ENCODE data around the gene ABCC9. TPM values are rescaled to one million over a fixed set of nuclear protein-coding genes. Genes with fewer than 3 reads are reported as not detected.

ABCC9 gene
- not detected in 2 replicates for total RNA-seq (2014; rRNA removed; shearing (Covaris generic))

DNA sequence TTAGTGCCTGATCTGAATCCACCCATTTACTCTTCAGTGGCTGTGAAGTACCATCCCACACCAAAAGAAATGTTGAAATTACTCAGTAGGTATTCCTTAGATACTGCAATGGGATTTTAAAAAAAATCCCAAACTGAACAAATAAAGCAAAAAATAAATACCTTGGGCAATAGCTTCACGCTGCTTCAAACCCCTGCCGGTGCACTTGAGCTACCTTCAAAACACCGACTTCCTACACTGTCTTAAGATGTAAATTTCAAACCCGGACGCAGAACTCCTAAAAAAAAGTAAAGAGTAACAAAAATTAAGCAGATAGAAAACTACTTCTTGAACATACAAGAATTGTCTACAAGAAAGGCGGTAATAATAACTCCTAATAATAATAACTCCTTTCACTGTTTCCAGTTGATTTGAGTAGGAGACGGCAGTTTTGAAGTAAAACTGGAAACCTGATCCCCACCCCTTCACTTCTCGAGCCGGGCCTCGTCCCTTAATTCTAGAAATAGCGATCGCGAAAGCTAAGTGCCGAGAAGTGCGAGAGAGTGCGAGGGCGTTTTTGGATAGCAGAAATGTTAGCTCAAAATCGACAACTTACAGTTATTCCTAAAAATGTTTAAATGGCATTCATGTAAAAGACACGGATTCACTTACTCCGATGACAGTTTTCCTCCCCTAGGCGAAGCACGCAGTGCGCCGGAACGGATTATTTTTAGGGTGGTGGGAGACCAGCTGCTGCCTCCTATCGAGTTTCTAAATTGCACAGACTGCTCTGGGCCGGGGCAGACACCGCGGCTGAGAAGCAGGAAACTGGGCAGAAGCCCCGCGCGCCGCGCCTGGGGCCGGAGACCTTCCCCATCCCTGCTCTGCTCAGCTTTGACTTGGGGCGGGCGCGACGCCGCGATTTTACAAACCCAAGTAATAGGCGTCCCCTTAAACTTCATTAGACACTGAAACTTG, at the start of gene ABCC9:
Gene ABCC9 (minus strand): TSS at position 878 of the 957 bp plus-strand sequence. CDS start 4,752 bp downstream, outside the sequence.
- no peak for DNase-seq (ENCODE audit: low spot score)

DNA sequence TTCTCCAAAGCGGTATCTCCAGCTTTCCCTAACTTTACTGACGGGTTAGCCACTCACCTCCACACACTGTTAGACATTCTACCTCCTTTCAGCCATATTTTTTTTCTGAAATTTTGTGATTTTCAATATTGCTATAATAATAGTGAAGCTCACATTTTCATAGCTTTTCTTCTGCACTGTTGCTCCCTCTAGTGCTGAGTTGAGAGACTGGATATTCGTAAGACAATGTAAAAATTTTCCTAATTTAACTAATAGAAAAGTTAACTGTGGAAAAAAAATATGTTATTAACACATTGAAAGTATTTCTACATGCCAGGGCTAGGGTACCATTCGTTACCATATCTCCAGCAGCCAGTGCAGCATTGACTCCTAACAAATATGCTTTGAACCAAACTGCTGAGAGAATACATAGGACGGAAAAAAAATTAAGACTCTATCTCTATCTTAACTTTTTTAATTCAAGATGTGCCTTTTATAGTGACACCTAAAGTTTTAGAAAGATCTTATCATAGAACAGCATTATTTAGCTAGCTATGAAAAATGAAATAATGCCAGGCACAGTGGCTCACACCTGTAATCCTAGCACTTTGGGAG, 48.7 kb upstream of the ABCC9 start:
- peak; percentile 48 for DNase-seq (ENCODE audit: low spot score)

DNA sequence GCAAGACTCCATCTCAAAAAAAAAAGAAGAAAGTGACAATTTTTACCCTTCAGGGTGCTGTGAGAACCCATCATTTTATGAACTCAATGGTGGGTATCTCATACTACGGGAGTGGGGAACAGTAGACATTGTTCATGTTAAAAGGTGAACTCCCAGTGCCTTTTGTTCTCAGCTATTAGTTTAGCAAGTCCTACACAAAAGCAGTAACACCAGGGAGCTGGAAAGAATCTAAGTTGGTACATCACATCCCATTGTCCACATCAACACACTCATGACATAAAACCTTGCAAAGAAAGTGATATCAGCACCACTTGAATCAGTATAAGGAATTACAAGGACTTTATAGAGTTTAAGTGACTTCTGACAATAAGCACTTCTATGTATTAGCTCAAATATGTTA, 47.4 kb upstream of the ABCC9 start:
- no peak for DNase-seq (ENCODE audit: low spot score)

DNA sequence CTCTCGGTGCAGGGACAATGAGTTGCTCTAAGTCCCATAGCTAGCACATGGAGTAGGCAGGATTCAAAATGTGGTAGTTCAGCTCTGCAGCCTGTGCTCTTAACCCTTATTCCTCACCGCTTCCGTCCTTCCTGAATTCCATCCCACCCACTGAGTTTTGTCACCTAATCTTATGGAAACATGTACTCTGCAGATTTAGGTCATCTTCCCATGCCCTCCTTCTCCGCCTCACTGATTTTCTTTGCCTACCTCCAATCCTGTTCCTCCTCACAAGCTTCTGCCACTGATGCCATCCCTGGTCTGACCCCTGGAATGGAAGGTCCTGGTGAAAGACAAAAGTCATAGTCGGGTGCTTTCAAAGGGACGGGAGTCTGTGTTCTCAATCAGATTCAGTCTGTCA, 46.5 kb upstream of the ABCC9 start:
- no peak for DNase-seq (ENCODE audit: low spot score)

DNA sequence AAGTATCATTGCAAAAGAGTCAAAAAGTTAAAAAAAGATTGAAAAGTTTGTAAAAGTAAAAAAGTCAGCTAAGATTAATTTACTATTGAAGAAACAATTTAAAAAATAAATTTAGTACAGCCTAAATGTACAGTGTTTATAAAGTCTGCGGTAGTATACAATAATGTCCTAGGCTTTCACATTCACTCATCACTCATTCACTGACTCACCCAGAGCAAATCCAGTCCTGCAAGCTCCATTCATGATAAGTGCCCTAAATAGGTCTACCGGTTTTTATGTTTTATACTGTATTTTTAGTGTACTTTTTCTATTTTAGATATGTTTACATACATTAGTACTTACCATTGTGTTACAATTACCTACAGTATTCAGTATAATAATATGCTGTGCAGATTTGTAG, 43.9 kb upstream of the ABCC9 start:
- DNase-seq (ENCODE audit: low spot score): no peak

DNA sequence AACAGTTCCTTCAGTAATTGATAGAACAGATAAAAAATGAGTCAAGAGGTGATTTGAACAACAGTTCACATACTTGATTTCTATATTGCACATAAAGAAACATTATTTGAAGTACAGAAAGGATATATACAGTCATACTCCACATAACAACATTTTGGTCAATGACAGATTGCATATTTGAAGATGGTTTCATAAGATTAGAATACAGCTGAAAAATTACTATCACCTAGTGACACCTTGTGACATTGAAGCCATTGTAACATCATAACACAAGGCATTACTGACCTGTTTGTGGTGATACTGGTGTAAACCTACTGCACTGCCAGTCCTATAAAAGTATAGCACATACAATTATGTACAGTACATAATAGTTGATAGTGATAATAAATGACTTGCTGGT, 43.1 kb upstream of the ABCC9 start:
- DNase-seq (ENCODE audit: low spot score): no peak

DNA sequence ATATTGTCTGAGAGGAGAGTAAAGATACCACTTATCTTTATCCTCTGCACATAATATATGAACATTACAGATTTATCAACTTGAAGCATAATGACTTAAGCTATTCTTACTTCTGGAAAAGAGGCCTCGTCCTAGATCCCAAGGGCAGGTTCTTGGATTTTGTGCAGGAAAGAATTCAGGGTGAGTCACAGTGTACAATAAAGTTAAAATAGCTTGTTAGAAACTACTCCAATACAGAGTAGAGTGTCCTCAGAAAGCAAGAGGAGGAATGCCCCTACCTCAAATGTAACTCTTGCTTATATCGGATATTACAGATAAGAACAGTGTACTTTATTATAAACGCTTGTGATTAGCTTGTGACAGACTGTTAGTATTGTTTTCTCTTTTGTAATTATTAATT, 41.9 kb upstream of the ABCC9 start:
- no peak for DNase-seq (ENCODE audit: low spot score)

DNA sequence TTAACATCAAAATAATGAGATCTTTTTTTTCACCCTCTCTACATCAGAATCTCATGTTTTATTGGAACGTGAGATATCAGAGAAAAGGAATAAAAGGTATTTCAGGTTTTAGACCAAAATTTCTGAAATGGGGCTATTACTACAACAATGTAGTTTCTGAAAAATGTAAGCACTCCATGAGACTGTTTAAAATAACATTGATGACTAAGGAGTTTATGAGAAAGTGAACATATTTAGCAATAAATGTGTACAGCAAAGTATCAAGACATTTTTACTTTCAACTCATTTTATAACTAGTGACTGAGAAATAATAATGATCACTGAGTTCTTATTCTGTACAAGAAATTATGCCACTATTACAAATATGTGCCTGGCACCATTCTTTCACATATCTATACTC, 39.3 kb upstream of the ABCC9 start:
- DNase-seq (ENCODE audit: low spot score): no peak

DNA sequence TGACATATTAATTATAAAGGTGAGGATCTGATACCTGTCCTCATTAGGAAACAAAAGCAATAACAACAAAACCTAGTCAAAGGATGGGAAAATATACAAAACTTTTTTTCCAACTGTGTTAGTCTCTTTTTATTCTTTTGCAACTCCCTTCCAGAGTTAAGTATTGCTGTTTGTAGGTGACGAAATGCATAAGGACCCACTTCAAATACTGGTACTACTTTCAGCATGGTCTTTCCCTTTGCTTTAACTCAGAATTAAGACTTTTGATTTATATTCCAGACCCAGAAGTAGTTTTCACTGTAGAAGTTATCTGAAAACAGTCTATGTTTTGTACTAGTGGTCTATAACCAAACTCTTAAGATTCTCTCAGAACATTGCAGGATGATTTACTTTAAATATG, 34.1 kb upstream of the ABCC9 start:
- no peak for DNase-seq (ENCODE audit: low spot score)

DNA sequence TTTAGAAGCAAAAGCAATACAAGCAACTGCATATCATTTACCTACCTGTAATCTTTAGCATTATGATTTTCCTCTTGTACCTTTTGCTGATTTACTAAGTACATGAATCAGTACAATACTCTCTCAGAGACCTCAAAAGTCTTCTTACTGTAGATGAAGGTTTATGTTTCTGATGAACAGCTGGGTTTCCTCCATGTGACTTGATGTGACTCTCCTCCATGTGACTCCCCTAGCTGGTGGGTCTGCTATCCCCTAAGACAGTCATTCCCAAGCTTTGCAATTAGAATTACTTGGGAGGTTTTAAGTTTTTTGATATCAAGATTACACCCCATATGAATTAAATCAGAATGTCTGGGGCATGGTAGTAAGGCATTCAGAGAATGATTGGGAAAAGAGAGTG, 32.0 kb upstream of the ABCC9 start:
- no peak for DNase-seq (ENCODE audit: low spot score)

DNA sequence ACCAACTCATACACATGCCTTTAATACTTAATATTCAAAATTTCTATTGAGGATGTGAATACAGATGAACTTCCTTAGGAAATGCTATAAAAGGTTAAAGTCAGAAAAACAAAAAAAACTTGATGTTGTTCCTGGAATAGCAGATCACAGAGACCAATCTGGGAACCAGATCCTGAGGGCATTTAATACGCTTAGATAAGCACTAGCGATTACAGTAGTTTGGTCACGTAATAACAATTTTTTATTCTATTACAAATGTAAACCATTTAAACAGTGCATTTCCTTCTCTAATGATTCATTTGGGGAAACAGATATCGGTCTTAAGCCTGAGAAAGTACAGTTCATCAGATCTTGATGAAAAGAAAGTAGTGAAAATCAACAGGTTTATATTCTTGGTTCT, 30.8 kb upstream of the ABCC9 start:
- DNase-seq (ENCODE audit: low spot score): no peak

DNA sequence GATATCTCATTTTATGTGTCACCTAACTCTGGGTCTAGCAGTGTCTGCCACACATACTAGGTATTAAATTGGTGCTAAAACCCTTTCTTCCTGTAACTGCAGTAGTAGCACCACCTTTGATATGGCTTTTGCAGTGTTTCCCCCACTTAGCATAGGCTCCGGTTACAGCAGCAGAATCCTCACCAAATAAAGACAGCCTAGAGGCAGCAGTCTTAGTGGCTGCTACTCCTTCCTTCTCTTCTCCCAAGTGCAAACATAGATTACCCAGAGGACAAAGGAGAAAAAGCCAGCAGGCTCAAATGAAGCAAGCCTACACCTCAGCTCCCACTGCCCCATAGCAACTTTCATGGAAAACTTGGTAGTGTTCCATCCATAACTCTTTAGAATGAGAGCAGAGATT, 30.1 kb upstream of the ABCC9 start:
- no peak for DNase-seq (ENCODE audit: low spot score)

DNA sequence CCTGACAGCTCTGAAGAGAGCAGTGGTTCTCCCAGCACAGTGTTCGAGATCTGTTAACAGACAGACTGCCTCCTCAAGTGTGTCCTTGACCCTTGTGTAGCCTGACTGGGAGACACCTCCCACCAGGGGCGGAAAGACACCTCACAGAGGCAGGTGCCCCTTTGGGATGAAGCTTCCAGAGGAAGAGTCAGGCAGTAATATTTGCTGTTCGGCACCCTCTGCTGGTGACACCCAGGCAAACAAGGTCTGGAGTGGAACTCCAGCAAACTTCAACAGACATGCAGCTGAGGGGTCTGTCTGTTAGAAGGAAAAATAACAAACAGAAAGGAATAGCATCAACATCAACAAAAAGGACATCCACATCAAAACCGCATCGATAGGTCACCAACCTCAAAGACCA, 21.6 kb upstream of the ABCC9 start:
- DNase-seq (ENCODE audit: low spot score): no peak

DNA sequence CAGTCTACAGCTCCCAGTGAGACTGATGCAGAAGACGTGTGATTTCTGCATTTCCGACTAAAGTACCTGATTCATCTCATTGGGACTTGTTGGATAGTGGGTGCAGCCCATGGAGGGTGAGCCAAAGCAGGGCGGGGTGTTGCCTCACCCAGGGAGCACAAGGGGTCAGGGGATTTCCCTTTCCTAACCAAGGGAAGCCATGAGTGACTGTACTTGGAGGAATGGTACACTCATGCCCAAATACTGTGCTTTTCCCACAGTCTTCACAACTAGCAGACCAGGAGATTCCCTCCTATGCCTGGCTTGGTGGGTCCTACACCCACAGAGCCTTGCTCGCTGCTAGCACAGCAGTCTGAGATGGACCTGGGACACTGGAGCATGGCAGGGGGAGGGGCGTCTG, 21.0 kb upstream of the ABCC9 start:
- DNase-seq (ENCODE audit: low spot score): no peak

DNA sequence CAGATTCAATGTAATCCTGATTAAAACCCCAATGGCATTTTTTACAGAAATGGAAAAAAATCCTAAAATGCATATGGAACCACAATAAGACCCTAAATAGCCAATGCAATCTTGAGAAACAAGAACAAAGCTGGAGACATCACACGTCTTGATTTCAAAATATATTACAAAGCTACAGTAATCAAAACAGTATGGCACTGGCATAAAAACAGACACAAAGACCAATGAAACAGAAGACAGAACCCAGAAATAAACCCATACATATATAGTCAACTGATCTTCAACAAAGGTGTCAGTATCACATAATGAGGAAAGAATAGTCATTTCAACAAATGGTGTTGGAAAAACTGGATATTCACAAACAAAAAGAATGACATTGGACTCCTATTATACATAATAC, 9.4 kb upstream of the ABCC9 start:
- no peak for DNase-seq (ENCODE audit: low spot score)

DNA sequence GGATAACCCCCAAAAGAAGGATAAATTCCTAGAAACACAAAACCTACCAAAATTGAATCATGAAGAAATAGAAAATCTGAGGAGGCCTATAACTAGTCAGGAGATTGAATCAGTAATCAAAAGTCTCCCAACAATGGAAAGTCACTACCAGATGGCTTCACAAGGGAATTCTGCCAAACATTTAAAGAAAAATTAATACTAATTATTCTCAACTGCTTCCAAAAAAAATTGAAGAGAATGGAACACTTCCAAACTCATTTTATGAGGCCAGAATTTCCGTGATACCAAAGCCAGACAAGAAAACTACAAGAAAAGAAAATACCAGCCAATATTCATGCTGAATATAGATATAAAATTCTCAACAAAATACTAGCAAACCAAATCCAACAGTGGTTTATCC, 7.8 kb upstream of the ABCC9 start:
- no peak for DNase-seq (ENCODE audit: low spot score)

DNA sequence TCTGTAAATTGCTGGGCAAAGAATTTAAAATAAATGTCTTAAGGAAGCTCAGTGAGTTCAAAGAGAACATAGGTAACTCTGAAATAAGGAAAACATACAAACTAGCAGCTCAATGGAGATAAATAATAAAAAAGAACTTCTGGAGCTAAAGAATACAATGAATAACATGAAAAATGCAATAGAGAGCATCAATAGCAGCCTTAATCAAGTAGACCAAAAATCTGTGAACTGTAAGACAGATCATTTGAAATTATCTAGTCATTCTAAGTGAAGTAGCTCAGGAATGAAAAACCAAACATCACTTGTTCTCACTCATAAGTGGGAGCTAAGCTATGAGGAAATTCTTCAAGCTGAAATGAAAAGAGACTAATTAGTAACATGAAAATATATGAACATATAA, 5.8 kb upstream of the ABCC9 start:
- no peak for DNase-seq (ENCODE audit: low spot score)

DNA sequence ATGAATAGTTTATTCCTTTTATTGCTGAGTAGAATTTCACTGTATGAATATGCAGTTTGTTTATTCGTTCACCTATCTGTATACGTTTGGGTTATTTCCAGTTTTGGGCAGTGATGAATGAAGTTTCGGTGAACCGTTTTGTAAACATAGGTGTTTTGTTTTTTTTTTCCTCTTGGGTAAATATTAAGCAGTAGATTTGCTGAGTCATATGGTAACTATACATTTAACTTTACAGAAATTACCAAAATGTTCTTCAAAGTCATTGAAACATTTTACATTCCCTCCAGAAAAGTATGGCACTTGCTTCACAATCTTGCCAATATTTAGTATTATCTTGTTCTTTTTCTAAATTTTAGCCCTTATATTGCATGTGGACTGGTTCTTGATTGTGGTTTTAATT, 3.8 kb upstream of the ABCC9 start:
- DNase-seq (ENCODE audit: low spot score): no peak

DNA sequence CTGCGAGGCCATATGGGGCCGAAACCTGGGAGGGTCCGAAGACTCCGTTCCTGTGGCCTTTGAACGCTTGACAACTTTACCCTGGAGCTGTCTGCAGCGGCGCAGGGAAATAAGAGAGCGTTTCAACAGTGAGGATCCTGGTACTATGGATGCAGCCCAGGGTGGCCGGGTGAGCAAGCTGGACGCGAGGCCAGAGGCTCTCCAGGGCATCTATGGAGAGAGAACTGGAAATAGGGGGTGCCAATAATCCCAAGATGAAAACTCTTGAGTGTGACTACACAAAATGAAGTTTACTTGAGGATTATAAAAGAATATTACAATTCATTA, 1.1 kb upstream of the ABCC9 start:
- DNase-seq (ENCODE audit: low spot score): no peak

DNA sequence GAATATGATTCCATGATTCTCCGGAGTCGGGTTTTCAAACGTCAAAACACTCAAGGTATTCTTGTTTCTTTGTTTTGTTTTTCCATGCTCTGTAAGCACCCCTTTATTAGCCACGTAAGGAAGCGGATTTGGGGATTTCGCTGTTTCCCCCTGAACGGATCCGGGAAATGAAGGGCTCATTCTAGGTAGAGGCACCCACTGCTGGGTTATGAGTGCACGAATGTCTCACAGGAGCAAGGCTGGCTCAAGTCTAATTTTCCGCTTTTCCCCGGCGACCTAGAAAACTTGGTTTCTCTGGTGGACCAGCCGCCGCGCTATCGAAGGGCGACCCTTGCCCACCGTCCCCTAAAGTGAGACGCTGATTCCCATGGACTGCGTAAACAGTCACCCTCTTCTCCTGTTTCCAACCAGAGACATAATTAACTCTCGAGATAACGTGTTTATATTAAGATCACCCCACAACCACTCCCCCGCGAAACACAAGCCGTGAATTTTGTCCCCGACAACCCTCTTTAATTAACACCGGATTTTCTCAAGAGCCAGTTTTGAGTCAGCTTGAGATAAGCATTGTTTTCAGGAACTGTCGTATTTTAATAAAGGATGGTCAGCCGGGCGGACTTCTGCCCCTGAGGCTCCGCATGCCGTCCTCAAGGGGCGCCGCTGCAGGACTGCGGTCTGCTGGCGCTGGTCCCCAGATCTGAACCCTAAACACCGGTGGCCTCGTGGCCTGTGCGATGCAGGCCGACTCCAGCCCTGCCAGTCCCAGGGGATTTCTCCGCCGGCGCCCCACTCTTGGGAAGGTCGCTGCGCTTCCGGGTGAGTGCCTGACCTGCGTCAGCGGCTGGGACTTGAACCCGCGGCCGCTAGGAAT, 515 bp upstream of the ABCC9 start:
- DNase-seq (ENCODE audit: low spot score): no peak

DNA sequence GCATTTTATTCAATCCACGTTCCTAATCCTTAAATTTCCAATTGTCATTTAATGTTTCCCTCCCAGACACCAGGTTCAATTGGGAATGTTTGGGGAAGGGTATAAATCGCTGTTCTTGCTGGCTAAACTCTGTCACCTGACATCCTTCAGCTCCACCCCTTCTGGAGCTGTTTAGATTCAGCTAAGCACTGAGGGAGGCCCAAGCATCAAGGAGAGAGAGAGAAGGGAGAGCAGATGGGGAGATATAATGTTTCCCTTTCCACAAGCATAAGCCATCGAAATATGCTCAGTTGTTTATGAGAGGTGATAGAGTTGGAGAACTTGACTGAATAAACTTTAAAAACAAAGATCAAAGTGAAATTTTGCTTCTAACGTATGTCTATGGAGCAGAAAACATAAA, 1.8 kb downstream of the ABCC9 start:
- DNase-seq (ENCODE audit: low spot score): no peak

DNA sequence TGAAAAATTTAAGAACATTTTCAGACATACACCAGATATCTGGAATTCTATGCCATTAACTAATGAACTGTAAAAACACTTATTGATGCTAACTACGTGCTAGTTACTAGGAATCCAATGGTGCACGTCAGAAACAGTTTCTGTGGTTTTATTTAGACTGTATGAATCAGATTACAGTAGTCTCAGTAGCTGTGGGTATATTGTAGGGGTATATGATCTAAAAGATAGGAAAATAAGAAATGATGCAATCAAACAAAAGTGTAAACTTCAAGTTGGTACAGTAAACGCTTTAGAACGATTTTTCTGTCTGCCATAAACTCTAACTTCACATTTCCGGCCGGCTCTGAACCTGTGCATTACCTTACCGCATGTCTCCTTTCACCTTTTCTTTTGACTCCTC, 2.3 kb downstream of the ABCC9 start:
- no peak for DNase-seq (ENCODE audit: low spot score)

Data from HT-29 (cell line).